ENCODE results near the gene OR52D1. TPM values are rescaled to one million over a fixed set of nuclear protein-coding genes. Genes with fewer than 3 reads are reported as not detected.

The OR52D1 gene
- polyA plus RNA-seq, 1 experiment, result not detected

GRCh38 chr11:5504403-5504921, 16.0 kb downstream of the OR52D1 start:
- POLR2A ChIA-PET, result no interaction called here
- Histone ChIP-seq H3K9me3 (ENCODE audit: control insufficient read depth, insufficient read depth, low read length) (no peaks in the 10 kb centered on the region), H3K27me3 (ENCODE audit: control insufficient read depth, insufficient read depth, low read length) (no peaks in the 10 kb centered on the region), H3K27ac (ENCODE audit: low read depth, low read length) (no peak overlapping the region), H3K4me3 (ENCODE audit: low read depth, low read length) (no peak overlapping the region)
- no peak for TF ChIP-seq CTCF (IDR thresholded peaks at IDR 0.05; ENCODE audit: low read depth, low read length)
- CTCF ChIA-PET, result interaction anchor here (1.0 kb wide), 1 partner anchor 96 kb away, joined by 3 read pairs; no protein-coding TSS in a partner anchor
- no peak for DNase-seq (ENCODE audit: low read depth, low spot score)

GRCh38 chr11:5505363-5506048, 17.0 kb downstream of the OR52D1 start:
- Histone ChIP-seq H3K27me3 (ENCODE audit: control insufficient read depth, insufficient read depth, low read length) (no peaks in the 10 kb centered on the region), H3K9me3 (ENCODE audit: control insufficient read depth, insufficient read depth, low read length) (no peaks in the 10 kb centered on the region), H3K27ac (ENCODE audit: low read depth, low read length) (no peak overlapping the region), H3K4me3 (ENCODE audit: low read depth, low read length) (no peak overlapping the region)
- CTCF ChIA-PET, result interaction anchor here (1.1 kb wide), 1 partner anchor 29 kb away, joined by 3 read pairs; no protein-coding TSS in a partner anchor
- no peak for DNase-seq (ENCODE audit: low read depth, low spot score)
- POLR2A ChIA-PET, result no interaction called here
- no peak for TF ChIP-seq CTCF (IDR thresholded peaks at IDR 0.05; ENCODE audit: low read depth, low read length)

- Histone ChIP-seq H3K4me3 (ENCODE audit: low read depth, low read length) (no peak overlapping the region), H3K9me3 (ENCODE audit: control insufficient read depth, insufficient read depth, low read length) (no peaks in the 10 kb centered on the region), H3K27ac (ENCODE audit: low read depth, low read length) (no peak overlapping the region), H3K27me3 (ENCODE audit: control insufficient read depth, insufficient read depth, low read length) (no peaks in the 10 kb centered on the region)
- CTCF ChIA-PET, result interaction anchor here (1.2 kb wide), 1 partner anchor 32 kb away, joined by 4 read pairs; no protein-coding TSS in a partner anchor
- TF ChIP-seq CTCF (IDR thresholded peaks at IDR 0.05; ENCODE audit: low read depth, low read length), result no peak
- POLR2A ChIA-PET, result interaction anchor here (0.7 kb wide), 1 partner anchor 103 kb away, joined by 3 read pairs; no protein-coding TSS in a partner anchor
- no peak for DNase-seq (ENCODE audit: low read depth, low spot score)
Measured at GRCh38 chr11:5507177-5507932, 18.9 kb downstream of the OR52D1 start.

GRCh38 chr11:5507933-5508305, 19.4 kb downstream of the OR52D1 start:
- H3K27me3 ChIP-seq (ENCODE audit: control insufficient read depth, insufficient read depth, low read length), result no peaks in the 10 kb centered on the region
- no peak for TF ChIP-seq CTCF (IDR thresholded peaks at IDR 0.05; ENCODE audit: low read depth, low read length)
- CTCF ChIA-PET, result interaction anchor here (1.2 kb wide), 1 partner anchor 32 kb away, joined by 4 read pairs; no protein-coding TSS in a partner anchor
- no peaks in the 10 kb centered on the region for H3K9me3 ChIP-seq (ENCODE audit: control insufficient read depth, insufficient read depth, low read length)
- no peak overlapping the region for H3K4me3 ChIP-seq (ENCODE audit: low read depth, low read length)
- DNase-seq (ENCODE audit: low read depth, low spot score), result no peak
- POLR2A ChIA-PET, result interaction anchor here (0.7 kb wide), 1 partner anchor 102 kb away, joined by 3 read pairs; no protein-coding TSS in a partner anchor
- H3K27ac ChIP-seq (ENCODE audit: low read depth, low read length), result no peak overlapping the region

- H3K9me3 ChIP-seq (ENCODE audit: control insufficient read depth, insufficient read depth, low read length), result no peaks in the 10 kb centered on the region
- ChIA-PET POLR2A (no interaction called here), CTCF (no interaction called here)
- TF ChIP-seq CTCF (IDR thresholded peaks at IDR 0.05; ENCODE audit: low read depth, low read length), result no peak
- H3K27ac ChIP-seq (ENCODE audit: low read depth, low read length), result no peak overlapping the region
- DNase-seq (ENCODE audit: low read depth, low spot score), result no peak
- no peak overlapping the region for H3K4me3 ChIP-seq (ENCODE audit: low read depth, low read length)
- no peaks in the 10 kb centered on the region for H3K27me3 ChIP-seq (ENCODE audit: control insufficient read depth, insufficient read depth, low read length)
Measured at GRCh38 chr11:5508605-5509004, 20.1 kb downstream of the OR52D1 start.
